Bronchial epithelial cell (primary cell): ENCODE measurements around the gene MBOAT7. TPM values are rescaled to one million over a fixed set of nuclear protein-coding genes. Genes with fewer than 3 reads are reported as not detected.
A peak's percentile ranks its signal among the peaks of the same experiment; 100 is the strongest.
"Not testable (repeated sequence)": the region's sequence is repeated elsewhere in the genome, so short reads cannot be mapped to it uniquely, and the experiment has no call there.

Source experiments
- DNase-seq: peaks from one replicate; pipeline ENCODE4 v3.0.0-alpha.2; 2010; ENCODE audit warnings: low read depth
- FAIRE-seq: peaks from 2 replicates; lab custom pipeline; 2011; peaks lifted over from hg19 to GRCh38; lab: Jason Lieb, UNC
- H3K27me3 ChIP-seq: 2 replicates; pipeline ENCODE4 v1.5.1; 2011; ENCODE audit warnings: low read length; ENCODE audit not compliant: control insufficient read depth, insufficient read depth
- H3K36me3 ChIP-seq: 2 replicates; pipeline ENCODE4 v1.5.1; 2011; ENCODE audit warnings: low read length; ENCODE audit not compliant: control insufficient read depth, insufficient read depth
- H3K4me3 ChIP-seq: 2 replicates; pipeline ENCODE4 v1.5.1; 2011; ENCODE audit warnings: mild to moderate bottlenecking, low read depth, low read length, control low read depth
- CTCF ChIP-seq: IDR thresholded peaks from 2 replicates; pipeline ENCODE4 v1.5.1; 2011; ENCODE audit warnings: mild to moderate bottlenecking, moderate library complexity, low read length, control low read depth, inconsistent platforms; ENCODE audit not compliant: insufficient read depth, severe bottlenecking
- total RNA-seq: library from RNA; depleted of rRNA; stranded (reverse); fragments of >200 nt; gene quantifications from 2 replicates; pipeline ENCODE4 v1.2.1, GENCODE V29; 2014

Gene MBOAT7
- total RNA-seq, 1 donor from 2014 or later: 6.8 TPM

- FAIRE-seq (no peak), DNase-seq (no peak)
- no peak for TF ChIP-seq CTCF
- peak overlapping the region; percentile 62 for H3K4me3 ChIP-seq
- peaks cover 46% of the 10 kb centered on the region for H3K36me3 ChIP-seq
- H3K27me3 ChIP-seq: no peaks in the 10 kb centered on the region
These were observed 12.6 kb upstream of the MBOAT7 start for GRCh38 chr19:54201980-54202379.

GRCh38 chr19:54201172-54201701 lies 11.9 kb upstream of the MBOAT7 start:
- DNase-seq (no peak), FAIRE-seq (no peak)
- Histone ChIP-seq H3K4me3 (peak overlapping the region; percentile 62), H3K27me3 (no peaks in the 10 kb centered on the region), H3K36me3 (peaks cover 39% of the 10 kb centered on the region)
- no peak for TF ChIP-seq CTCF

DNA sequence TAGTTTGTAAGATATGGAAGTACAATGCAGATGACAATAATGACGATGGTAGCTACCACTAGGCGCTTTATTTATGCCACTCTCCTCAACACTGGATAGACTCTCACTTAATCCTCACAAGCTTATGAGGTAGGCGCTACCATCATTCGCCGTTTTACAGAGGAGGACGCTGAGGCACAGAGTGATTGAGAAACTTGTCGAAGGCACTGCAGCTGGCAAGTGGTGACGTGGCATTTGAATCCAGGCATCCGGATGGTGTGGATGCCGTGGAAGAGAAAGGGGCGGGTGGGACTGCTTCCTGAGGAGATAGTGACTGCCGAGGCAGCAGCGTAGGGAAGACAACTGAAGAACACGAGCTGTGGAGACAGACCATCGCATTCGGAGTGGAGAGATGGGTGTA lies 10.0 kb upstream of the MBOAT7 start:
- Histone ChIP-seq H3K36me3 (peaks cover 27% of the 10 kb centered on the region), H3K4me3 (no peak overlapping the region), H3K27me3 (no peaks in the 10 kb centered on the region)
- DNase-seq (no peak), FAIRE-seq (no peak)
- TF ChIP-seq CTCF: no peak

DNA sequence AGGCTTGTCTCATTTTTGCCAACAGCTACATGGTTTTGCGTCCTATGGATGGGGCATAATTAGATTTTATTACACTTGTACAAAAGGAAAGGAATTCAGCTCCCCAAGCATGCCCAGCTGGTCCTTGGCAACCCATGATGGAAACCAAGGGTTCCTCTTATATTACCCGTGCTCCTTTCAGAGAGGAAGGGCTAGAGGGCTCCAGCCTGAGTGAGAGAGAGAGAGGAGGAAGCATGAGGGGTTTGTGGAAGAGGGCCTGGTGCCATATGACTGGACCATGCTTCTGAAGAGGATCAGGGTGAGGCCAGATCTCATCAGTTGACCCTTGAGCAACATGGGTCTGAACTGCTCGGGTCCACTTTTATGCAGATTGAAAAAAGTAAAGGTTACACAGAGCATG lies 7.7 kb upstream of the MBOAT7 start:
- Histone ChIP-seq H3K27me3 (no peaks in the 10 kb centered on the region), H3K4me3 (no peak overlapping the region), H3K36me3 (peaks cover 7% of the 10 kb centered on the region)
- no peak for TF ChIP-seq CTCF
- DNase-seq: no peak
- FAIRE-seq: no peak

- Histone ChIP-seq H3K4me3 (no peak overlapping the region), H3K27me3 (no peaks in the 10 kb centered on the region), H3K36me3 (peaks cover 3% of the 10 kb centered on the region)
- no peak for TF ChIP-seq CTCF
- DNase-seq (no peak), FAIRE-seq (no peak)
These were observed 7.2 kb upstream of the MBOAT7 start for GRCh38 chr19:54196536-54196935.

DNA sequence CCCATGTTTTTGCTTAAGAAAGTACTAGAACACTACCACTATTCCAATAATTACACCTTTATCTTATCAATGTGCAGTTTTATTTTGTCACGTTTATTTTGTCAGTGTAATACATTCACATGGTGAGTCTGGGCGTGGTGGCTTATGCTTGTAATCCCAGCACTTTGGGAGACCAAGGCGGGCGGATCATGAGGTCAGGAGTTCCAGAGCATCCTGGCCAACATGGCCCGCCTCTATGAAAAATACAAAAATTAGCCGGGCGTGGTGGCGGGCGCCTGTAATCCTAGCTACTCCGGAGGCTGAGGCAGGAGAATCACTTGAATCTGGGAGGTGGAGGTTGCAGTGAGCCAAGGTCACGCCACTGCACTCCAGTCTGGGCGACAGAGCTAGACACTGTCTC lies 5.1 kb upstream of the MBOAT7 start:
- not testable (repeated sequence) for DNase-seq, FAIRE-seq, H3K36me3 ChIP-seq, H3K4me3 ChIP-seq, H3K27me3 ChIP-seq
